ENCODE data around the gene MCUR1. TPM values are rescaled to one million over a fixed set of nuclear protein-coding genes. Genes with fewer than 3 reads are reported as not detected.

MCUR1 gene
- total RNA-seq, 1 experiment from 2014 or later, result 35.4 TPM

GRCh38 chr6:13795041-13795750 is 19.2 kb downstream of the MCUR1 start:
- no peak overlapping the region for H3K4ac ChIP-seq (ENCODE audit: low read depth, low read length)
- H3K4me1 ChIP-seq (ENCODE audit: insufficient read depth, low read length), result no peaks in the 10 kb centered on the region
- no peaks in the 10 kb centered on the region; a peak in 1 of 5 replicates for H3K9me3 Mint-ChIP-seq
- no peaks in the 10 kb centered on the region for H3K23me2 ChIP-seq (ENCODE audit: insufficient read length, low read depth, low read length, poor library complexity, severe bottlenecking)
- H3K79me1 ChIP-seq (ENCODE audit: insufficient read depth, low read depth, low read length, poor library complexity, severe bottlenecking), result no peaks in the 10 kb centered on the region
- H3K9me3 ChIP-seq (ENCODE audit: control insufficient read depth, low read depth, low read length), result no peaks in the 10 kb centered on the region
- no peak overlapping the region for H3K56ac ChIP-seq (ENCODE audit: insufficient read length, low read depth, low read length)
- no peaks in the 10 kb centered on the region for H3K27me3 ChIP-seq (ENCODE audit: insufficient read depth, low read length)
- H2BK120ac ChIP-seq (ENCODE audit: low read depth, low read length, poor library complexity, severe bottlenecking), result no peak overlapping the region
- no peak overlapping the region for H2BK20ac ChIP-seq (ENCODE audit: low read depth, low read length, poor library complexity, severe bottlenecking)
- peak; percentile 65 for DNase-seq
- H3K9ac ChIP-seq (ENCODE audit: extremely low read depth, insufficient read length, low read length), result no peak overlapping the region
- H3K36me3 Mint-ChIP-seq (ENCODE audit: insufficient read depth in 1 of 3, low read depth in 3 of 3), result peaks cover 17 to 52% (median 48%) of the 10 kb centered on the region in 3 experiments; a peak in 6 of 7 replicates
- no peak overlapping the region for H2AFZ ChIP-seq (ENCODE audit: low read length)
- no peak overlapping the region for H2BK12ac ChIP-seq (ENCODE audit: insufficient read length, low read depth, low read length)
- H3K27ac ChIP-seq (ENCODE audit: insufficient read length, low read depth, low read length), result no peak overlapping the region
- H2BK5ac ChIP-seq (ENCODE audit: insufficient read length, low read length), result no peak overlapping the region
- H3K27me3 Mint-ChIP-seq (ENCODE audit: low read depth), result no peaks in the 10 kb centered on the region
- peaks cover 0 to 2% of the 10 kb centered on the region in 2 experiments; a peak in 2 of 4 replicates for H3K4me1 Mint-ChIP-seq
- H4K91ac ChIP-seq (ENCODE audit: insufficient read length, low read depth, low read length), result no peak overlapping the region
- no peak overlapping the region for H3K4me3 Mint-ChIP-seq
- H4K5ac ChIP-seq (ENCODE audit: insufficient read length, low read depth, low read length), result no peak overlapping the region
- H3T11ph ChIP-seq (ENCODE audit: low read length), result no peak overlapping the region
- no peaks in the 10 kb centered on the region for H3K79me2 ChIP-seq (ENCODE audit: insufficient read depth, low read length)
- H4K8ac ChIP-seq (replicated peaks; ENCODE audit: insufficient read length, low read depth, low read length), result no peak overlapping the region
- no peaks in the 10 kb centered on the region for H4K20me1 ChIP-seq (ENCODE audit: control insufficient read depth, insufficient read depth, insufficient read length)
- no peak overlapping the region for H3K14ac ChIP-seq (ENCODE audit: insufficient read depth, low read length)
- H3K23ac ChIP-seq (ENCODE audit: insufficient read length, low read depth, low read length), result no peak overlapping the region
- no peak overlapping the region for H2BK15ac ChIP-seq (ENCODE audit: low read depth, low read length)
- H3K18ac ChIP-seq (ENCODE audit: insufficient read length, low read depth, low read length), result no peak overlapping the region
- 0 out of 7 replicates have a peak overlapping the region, but pooled peaks of 1 of the 3 experiments have one; percentile 37 for H3K27ac Mint-ChIP-seq
- TF ChIP-seq, protein P1, sequence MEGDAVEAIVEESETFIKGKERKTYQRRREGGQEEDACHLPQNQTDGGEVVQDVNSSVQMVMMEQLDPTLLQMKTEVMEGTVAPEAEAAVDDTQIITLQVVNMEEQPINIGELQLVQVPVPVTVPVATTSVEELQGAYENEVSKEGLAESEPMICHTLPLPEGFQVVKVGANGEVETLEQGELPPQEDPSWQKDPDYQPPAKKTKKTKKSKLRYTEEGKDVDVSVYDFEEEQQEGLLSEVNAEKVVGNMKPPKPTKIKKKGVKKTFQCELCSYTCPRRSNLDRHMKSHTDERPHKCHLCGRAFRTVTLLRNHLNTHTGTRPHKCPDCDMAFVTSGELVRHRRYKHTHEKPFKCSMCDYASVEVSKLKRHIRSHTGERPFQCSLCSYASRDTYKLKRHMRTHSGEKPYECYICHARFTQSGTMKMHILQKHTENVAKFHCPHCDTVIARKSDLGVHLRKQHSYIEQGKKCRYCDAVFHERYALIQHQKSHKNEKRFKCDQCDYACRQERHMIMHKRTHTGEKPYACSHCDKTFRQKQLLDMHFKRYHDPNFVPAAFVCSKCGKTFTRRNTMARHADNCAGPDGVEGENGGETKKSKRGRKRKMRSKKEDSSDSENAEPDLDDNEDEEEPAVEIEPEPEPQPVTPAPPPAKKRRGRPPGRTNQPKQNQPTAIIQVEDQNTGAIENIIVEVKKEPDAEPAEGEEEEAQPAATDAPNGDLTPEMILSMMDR (conservative IDR thresholded peaks at IDR 0.05), result peak; percentile 97
- no peak overlapping the region for H2AK5ac ChIP-seq (ENCODE audit: insufficient read length, low read length)
- H3K4me2 ChIP-seq (ENCODE audit: insufficient read depth, insufficient read length, low read length), result no peak overlapping the region
- no CpG with 5 or more reads among the region's 8 CpGs for WGBS (ENCODE audit: extremely low coverage, insufficient read length, low lambda C conversion rate)
